CD4-positive, alpha-beta T cell (primary cell): ENCODE data around the gene TMEM38A. TPM values are rescaled to one million over a fixed set of nuclear protein-coding genes. Genes with fewer than 3 reads are reported as not detected.

ENCODE experiments used
- ATAC-seq: fragments of 200-7000 bp; cut with Tn5 transposase; one replicate; pipeline ENCODE4 v1.10.0; 2022; ENCODE audit warnings: mild to moderate bottlenecking; ENCODE audit not compliant: poor library complexity
- CTCF ChIA-PET: fragments of 350-600 bp; sonication (Branson Sonifier 250); formaldehyde crosslinking; loops from one replicate; lab custom pipeline; 2021; ENCODE audit warnings: antibody characterized with exemption, inconsistent platforms; lab: Charles Lee
- POLR2A ChIA-PET: fragments of 350-600 bp; sonication (Branson Sonifier 250); formaldehyde crosslinking; loops from one replicate; lab custom pipeline; 2021; ENCODE audit warnings: antibody characterized with exemption, inconsistent platforms; lab: Charles Lee
- DNase-seq, 14 experiments: peaks; one replicate each; pipeline ENCODE4 v3.0.0-alpha.2; 2013 to 2020; ENCODE audit warnings: mixed read lengths in 2 of 14
- H3K27ac ChIP-seq, 2 donors: one replicate each; pipeline versions ENCODE4 v1.5.1 to v1.7.0; 2013; ENCODE audit warnings: low read length in 2 of 2, low read depth in 1 of 2, mild to moderate bottlenecking in 1 of 2
- H3K27me3 ChIP-seq, 2 experiments: 1 replicate in 1 of 2; 2 replicates in 1 of 2; pipeline versions ENCODE4 v1.6.1 to v1.7.0; 2013; ENCODE audit warnings: low read length in 2 of 2, control low read depth in 1 of 2, mild to moderate bottlenecking in 1 of 2, moderate library complexity in 1 of 2; ENCODE audit not compliant: insufficient read depth in 2 of 2, control insufficient read depth in 1 of 2
- H3K36me3 ChIP-seq: one replicate; pipeline ENCODE4 v1.6.1; 2013; ENCODE audit warnings: low read length, control low read depth; ENCODE audit not compliant: insufficient read depth
- H3K4me1 ChIP-seq: one replicate; pipeline ENCODE4 v1.6.1; 2013; ENCODE audit warnings: low read length, control low read depth; ENCODE audit not compliant: insufficient read depth
- H3K4me3 ChIP-seq: one replicate; pipeline ENCODE4 v1.5.1; 2013; ENCODE audit warnings: mild to moderate bottlenecking, low read length, moderate library complexity
- H3K9me3 ChIP-seq, 2 experiments: 1 replicate in 1 of 2; 2 replicates in 1 of 2; pipeline versions ENCODE4 v1.6.1 to v1.7.0; 2013; ENCODE audit warnings: low read length in 2 of 2, mild to moderate bottlenecking in 2 of 2, control low read depth in 1 of 2, moderate library complexity in 1 of 2; ENCODE audit not compliant: control insufficient read depth in 1 of 2, insufficient read depth in 1 of 2
- H3K27ac Mint-ChIP-seq: one replicate; pipeline ENCODE4 v1.8.0; 2020; ENCODE audit warnings: mixed read lengths
- H3K27me3 Mint-ChIP-seq: one replicate; pipeline ENCODE4 v1.8.0; 2021; ENCODE audit warnings: mixed read lengths
- H3K36me3 Mint-ChIP-seq: one replicate; pipeline ENCODE4 v1.8.0; 2021; ENCODE audit warnings: low read depth, mixed read lengths
- H3K4me1 Mint-ChIP-seq: one replicate; pipeline ENCODE4 v1.8.0; 2021; ENCODE audit warnings: low read depth, mixed read lengths
- H3K4me3 Mint-ChIP-seq: one replicate; pipeline ENCODE4 v1.8.0; 2020; ENCODE audit warnings: mild to moderate bottlenecking, mixed read lengths
- H3K9me3 Mint-ChIP-seq: one replicate; pipeline ENCODE4 v1.8.0; 2020; ENCODE audit warnings: mixed read lengths
- intact Hi-C, 2 experiments: fragments of 100-400 bp; cut with DNase I in 1 of 2; cut with micrococcal nuclease in 1 of 2; formaldehyde crosslinking; loops; one replicate each; pipeline versions ENCODE4 v1.15.1 to v1.9.0; 2023 to 2025; cut with DNase I, micrococcal nuclease
- total RNA-seq, 174 experiments: library from RNA in 2 of 174; stranded (reverse) in 2 of 174; gene quantifications; one replicate each; pipeline ENCODE4 v1.2.3 and lab custom pipeline; 2021 to 2026
- TF ChIP-seq, protein P1 (sequence below): fragments of 200-600 bp; IDR thresholded peaks from one replicate; pipeline ENCODE4 v1.8.0; 2022; ENCODE audit warnings: antibody characterized with exemption, mild to moderate bottlenecking

Gene TMEM38A
- total RNA-seq, 2 experiments from 2014 or later = 0.59 TPM; not detected in 1

DNA sequence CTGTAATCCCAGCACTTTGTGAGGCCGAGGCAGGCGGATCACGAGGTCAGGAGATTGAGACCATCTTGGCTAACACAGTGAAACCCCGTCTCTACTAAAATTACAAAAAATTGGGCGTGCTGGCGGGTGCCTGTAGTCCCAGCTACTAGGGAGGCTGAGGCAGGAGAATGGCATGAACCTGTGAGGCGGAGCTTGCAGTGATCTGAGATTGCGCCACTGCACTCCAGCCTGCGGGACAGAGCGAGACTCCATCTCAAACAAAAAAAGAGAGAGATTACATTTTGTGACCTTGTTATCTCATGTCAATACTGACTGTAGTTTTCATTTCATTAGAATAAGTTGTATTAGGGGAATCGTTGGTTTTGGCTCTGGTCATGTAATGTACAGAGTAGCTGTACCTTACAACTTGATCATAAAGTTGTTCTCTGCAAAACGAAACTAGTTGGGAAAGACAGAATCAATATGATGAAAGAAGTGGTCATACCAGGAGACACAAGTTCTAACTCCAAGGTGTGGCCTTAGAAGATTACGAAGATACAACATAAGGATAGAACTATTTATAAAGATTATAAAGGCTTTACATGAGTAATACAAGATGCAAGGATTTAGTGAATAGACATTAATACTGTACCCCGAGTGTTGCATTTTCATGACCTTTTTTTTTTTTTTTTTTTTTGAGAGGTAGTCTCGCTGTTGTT lies 15.3 kb downstream of the TMEM38A start:
- H3K27ac ChIP-seq = no peak overlapping the region
- no peak for ATAC-seq
- ChIA-PET CTCF (no interaction called here), POLR2A (no interaction called here)
- peaks cover 3% of the 10 kb centered on the region for H3K27me3 Mint-ChIP-seq
- intact Hi-C loops = no loop called here
- no peak for DNase-seq
- H3K27me3 ChIP-seq = no peaks in the 10 kb centered on the region
- H3K9me3 ChIP-seq = peaks cover 6 to 8% of the 10 kb centered on the region in 2 experiments
- no peaks in the 10 kb centered on the region for H3K36me3 ChIP-seq
- no peak overlapping the region for H3K4me3 Mint-ChIP-seq
- no peak overlapping the region for H3K4me3 ChIP-seq
- H3K27ac Mint-ChIP-seq = no peak overlapping the region
- no peaks in the 10 kb centered on the region for H3K36me3 Mint-ChIP-seq
- H3K9me3 Mint-ChIP-seq = no peaks in the 10 kb centered on the region
- TF ChIP-seq, protein P1, sequence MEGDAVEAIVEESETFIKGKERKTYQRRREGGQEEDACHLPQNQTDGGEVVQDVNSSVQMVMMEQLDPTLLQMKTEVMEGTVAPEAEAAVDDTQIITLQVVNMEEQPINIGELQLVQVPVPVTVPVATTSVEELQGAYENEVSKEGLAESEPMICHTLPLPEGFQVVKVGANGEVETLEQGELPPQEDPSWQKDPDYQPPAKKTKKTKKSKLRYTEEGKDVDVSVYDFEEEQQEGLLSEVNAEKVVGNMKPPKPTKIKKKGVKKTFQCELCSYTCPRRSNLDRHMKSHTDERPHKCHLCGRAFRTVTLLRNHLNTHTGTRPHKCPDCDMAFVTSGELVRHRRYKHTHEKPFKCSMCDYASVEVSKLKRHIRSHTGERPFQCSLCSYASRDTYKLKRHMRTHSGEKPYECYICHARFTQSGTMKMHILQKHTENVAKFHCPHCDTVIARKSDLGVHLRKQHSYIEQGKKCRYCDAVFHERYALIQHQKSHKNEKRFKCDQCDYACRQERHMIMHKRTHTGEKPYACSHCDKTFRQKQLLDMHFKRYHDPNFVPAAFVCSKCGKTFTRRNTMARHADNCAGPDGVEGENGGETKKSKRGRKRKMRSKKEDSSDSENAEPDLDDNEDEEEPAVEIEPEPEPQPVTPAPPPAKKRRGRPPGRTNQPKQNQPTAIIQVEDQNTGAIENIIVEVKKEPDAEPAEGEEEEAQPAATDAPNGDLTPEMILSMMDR = no peak
- H3K4me1 ChIP-seq = no peaks in the 10 kb centered on the region
- no peaks in the 10 kb centered on the region for H3K4me1 Mint-ChIP-seq

DNA sequence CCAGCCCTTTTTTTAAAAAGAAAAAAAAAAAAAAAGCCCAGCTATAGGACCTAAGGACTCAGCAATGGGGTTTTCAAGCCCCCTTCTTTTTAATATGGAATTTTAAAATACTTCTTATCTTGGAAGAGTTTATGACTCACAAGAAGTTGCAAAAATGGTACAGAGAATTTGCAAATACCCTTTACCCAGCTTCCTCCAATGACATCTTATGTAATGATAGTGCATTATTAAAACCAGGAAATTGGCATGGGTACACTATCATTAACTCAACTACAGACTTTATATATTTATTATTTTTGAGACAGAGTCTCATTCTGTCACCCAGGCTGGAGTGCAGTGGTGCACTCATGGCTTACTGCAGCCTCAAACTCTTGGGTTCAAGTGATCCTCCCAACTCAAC lies 16.1 kb downstream of the TMEM38A start:
- Histone ChIP-seq H3K4me3 (no peak overlapping the region), H3K27me3 (no peaks in the 10 kb centered on the region), H3K27ac (no peak overlapping the region), H3K36me3 (no peaks in the 10 kb centered on the region), H3K4me1 (no peaks in the 10 kb centered on the region), H3K9me3 (peaks cover 8 to 12% of the 10 kb centered on the region in 2 experiments)
- no peak overlapping the region for H3K27ac Mint-ChIP-seq
- POLR2A ChIA-PET = no interaction called here
- no peak overlapping the region for H3K4me3 Mint-ChIP-seq
- CTCF ChIA-PET = no interaction called here
- no peak for ATAC-seq
- intact Hi-C loops = no loop called here
- H3K36me3 Mint-ChIP-seq = no peaks in the 10 kb centered on the region
- no peaks in the 10 kb centered on the region for H3K4me1 Mint-ChIP-seq
- H3K27me3 Mint-ChIP-seq = peaks cover 3% of the 10 kb centered on the region
- DNase-seq = no peak
- TF ChIP-seq, protein P1 = no peak
- H3K9me3 Mint-ChIP-seq = peaks cover 3% of the 10 kb centered on the region

DNA sequence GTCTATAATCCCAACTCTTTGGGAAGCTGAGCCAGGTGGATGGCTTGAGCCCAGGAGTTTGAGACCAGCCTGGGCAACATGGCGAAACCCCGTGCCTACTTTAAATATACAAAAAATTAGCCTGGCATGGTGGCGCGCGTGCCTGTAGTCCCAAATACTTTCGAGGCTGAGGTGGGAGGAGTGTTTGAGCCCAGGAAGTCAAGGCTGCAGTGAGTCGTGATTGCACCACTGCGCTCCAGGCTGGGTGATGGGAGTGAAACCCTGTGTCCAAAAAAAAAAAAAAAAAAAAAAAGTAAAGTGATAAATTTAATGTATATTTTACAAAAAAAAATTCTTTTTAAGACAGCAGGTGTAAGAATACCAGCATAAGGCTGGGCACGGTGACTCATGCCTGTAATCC lies 17.6 kb downstream of the TMEM38A start:
- H3K4me3 ChIP-seq = no peak overlapping the region
- H3K36me3 Mint-ChIP-seq = no peaks in the 10 kb centered on the region
- no peaks in the 10 kb centered on the region for H3K4me1 Mint-ChIP-seq
- TF ChIP-seq, protein P1 = no peak
- H3K9me3 Mint-ChIP-seq = peaks cover 3% of the 10 kb centered on the region
- no peak overlapping the region for H3K27ac Mint-ChIP-seq
- H3K36me3 ChIP-seq = no peaks in the 10 kb centered on the region
- H3K27me3 Mint-ChIP-seq = peaks cover 3% of the 10 kb centered on the region
- H3K4me3 Mint-ChIP-seq = no peak overlapping the region
- CTCF ChIA-PET = interaction anchor here (0.6 kb wide), 1 partner anchor 29 kb away, joined by 3 read pairs; no protein-coding TSS in a partner anchor
- intact Hi-C loops = no loop called here
- H3K4me1 ChIP-seq = no peaks in the 10 kb centered on the region
- POLR2A ChIA-PET = no interaction called here
- DNase-seq (no peak), ATAC-seq (no peak)
- peaks cover 8 to 12% of the 10 kb centered on the region in 2 experiments for H3K9me3 ChIP-seq
- H3K27me3 ChIP-seq = no peaks in the 10 kb centered on the region
- no peak overlapping the region for H3K27ac ChIP-seq
